Chondrocyte (in vitro differentiated cells): ENCODE results near the gene HEATR3. TPM values are rescaled to one million over a fixed set of nuclear protein-coding genes. Genes with fewer than 3 reads are reported as not detected.

Experiments
- DNase-seq: peaks from one replicate; pipeline ENCODE4 v3.0.0; 2021; ENCODE audit warnings: mixed read lengths, low spot score
- H3K27ac Mint-ChIP-seq: one replicate; pipeline ENCODE4 v1.8.0; 2021; ENCODE audit warnings: mild to moderate bottlenecking, moderate library complexity, mixed read lengths; ENCODE audit not compliant: unreplicated experiment
- H3K27me3 Mint-ChIP-seq: 2 replicates; pipeline ENCODE4 v1.8.0; 2021; ENCODE audit warnings: low read depth, mixed read lengths
- H3K36me3 Mint-ChIP-seq: 2 replicates; pipeline ENCODE4 v1.8.0; 2021; ENCODE audit warnings: low read depth, mixed read lengths
- H3K4me1 Mint-ChIP-seq: 2 replicates; pipeline ENCODE4 v1.8.0; 2021; ENCODE audit warnings: low read depth, mild to moderate bottlenecking, mixed read lengths
- H3K4me3 Mint-ChIP-seq: one replicate; pipeline ENCODE4 v1.8.0; 2021; ENCODE audit warnings: mild to moderate bottlenecking, moderate library complexity, mixed read lengths; ENCODE audit not compliant: unreplicated experiment
- H3K9me3 Mint-ChIP-seq: 2 replicates; pipeline ENCODE4 v1.8.0; 2021; ENCODE audit warnings: low read depth, mixed read lengths
- CTCF ChIP-seq: fragments of 200-600 bp; sonication (generic); IDR thresholded peaks from 2 replicates; pipeline ENCODE4 v1.5.0; 2021; ENCODE audit warnings: antibody characterized with exemption, mild to moderate bottlenecking, moderate library complexity
- total RNA-seq: library from RNA; stranded (reverse); gene quantifications from 3 replicates; pipeline ENCODE4 v1.2.1, GENCODE V29; 2021

The HEATR3 gene
- total RNA-seq, 1 donor from 2014 or later, result 17.3 TPM

- peaks cover 4% of the 10 kb centered on the region for H3K27me3 Mint-ChIP-seq
- H3K4me1 Mint-ChIP-seq, result no peaks in the 10 kb centered on the region
- H3K27ac Mint-ChIP-seq, result no peak overlapping the region
- no peak for DNase-seq
- peaks cover 3% of the 10 kb centered on the region for H3K36me3 Mint-ChIP-seq
- H3K4me3 Mint-ChIP-seq, result no peak overlapping the region
- peaks cover 4% of the 10 kb centered on the region for H3K9me3 Mint-ChIP-seq
- TF ChIP-seq CTCF, result no peak
Measured at GRCh38 chr16:50120711-50121110, 54.9 kb downstream of the HEATR3 start.

DNA sequence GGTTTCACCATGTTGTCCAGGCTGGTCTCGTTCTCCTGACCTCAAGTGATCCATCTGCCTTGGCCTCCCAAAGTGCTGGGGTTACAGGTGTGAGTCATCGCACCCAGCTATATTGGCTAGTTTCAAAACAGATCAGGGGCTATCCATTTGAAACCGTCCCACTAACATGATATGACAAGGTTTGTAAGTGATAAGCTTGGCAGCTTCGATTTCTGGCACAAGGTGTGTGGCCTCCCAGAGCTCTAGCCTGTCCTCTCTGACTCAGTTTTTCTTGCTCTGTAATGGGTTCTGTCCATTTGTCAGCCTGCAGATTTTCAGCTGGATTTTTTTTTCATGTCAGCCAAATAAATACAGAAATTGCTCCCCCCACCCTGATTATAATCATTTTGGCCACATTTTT lies 55.5 kb downstream of the HEATR3 start:
- H3K27me3 Mint-ChIP-seq, result peaks cover 4% of the 10 kb centered on the region
- H3K36me3 Mint-ChIP-seq, result peaks cover 3% of the 10 kb centered on the region
- no peak for DNase-seq
- no peak for TF ChIP-seq CTCF
- H3K9me3 Mint-ChIP-seq, result peaks cover 4% of the 10 kb centered on the region
- no peak overlapping the region for H3K27ac Mint-ChIP-seq
- H3K4me3 Mint-ChIP-seq, result no peak overlapping the region
- H3K4me1 Mint-ChIP-seq, result no peaks in the 10 kb centered on the region

GRCh38 chr16:50121721-50122445 lies 56.1 kb downstream of the HEATR3 start:
- Mint-ChIP-seq H3K27me3 (peaks cover 4% of the 10 kb centered on the region), H3K4me1 (no peaks in the 10 kb centered on the region), H3K4me3 (no peak overlapping the region), H3K9me3 (peaks cover 4% of the 10 kb centered on the region), H3K36me3 (peaks cover 3% of the 10 kb centered on the region), H3K27ac (no peak overlapping the region)
- DNase-seq, result no peak
- TF ChIP-seq CTCF, result no peak

DNA sequence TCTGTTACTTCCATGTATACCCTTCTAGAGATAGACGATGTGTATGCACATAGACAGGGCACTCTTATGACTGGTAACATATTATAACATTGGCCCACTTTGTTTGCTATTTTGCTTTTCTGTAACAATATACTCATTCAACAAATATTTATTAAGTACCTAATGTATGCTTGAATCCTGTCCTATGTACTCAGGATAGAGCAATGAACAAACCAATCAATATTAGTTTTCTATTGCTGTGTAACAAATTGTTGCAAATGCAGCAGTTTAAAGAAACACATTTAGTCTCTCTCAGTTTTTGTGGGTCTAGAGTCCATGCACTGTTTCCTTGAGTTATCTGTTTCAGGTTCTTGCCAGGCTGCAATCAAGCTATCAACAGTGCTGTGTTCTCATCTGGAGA lies 57.6 kb downstream of the HEATR3 start:
- Mint-ChIP-seq H3K4me1 (no peaks in the 10 kb centered on the region), H3K27me3 (peaks cover 4% of the 10 kb centered on the region), H3K9me3 (peaks cover 4% of the 10 kb centered on the region), H3K4me3 (no peak overlapping the region), H3K27ac (no peak overlapping the region), H3K36me3 (peaks cover 3% of the 10 kb centered on the region)
- TF ChIP-seq CTCF, result no peak
- no peak for DNase-seq

GRCh38 chr16:50124769-50125168 lies 59.0 kb downstream of the HEATR3 start:
- no peak for DNase-seq
- no peaks in the 10 kb centered on the region for H3K4me1 Mint-ChIP-seq
- peaks cover 4% of the 10 kb centered on the region for H3K9me3 Mint-ChIP-seq
- peaks cover 4% of the 10 kb centered on the region for H3K27me3 Mint-ChIP-seq
- no peak overlapping the region for H3K4me3 Mint-ChIP-seq
- no peak overlapping the region for H3K27ac Mint-ChIP-seq
- TF ChIP-seq CTCF, result no peak
- peaks cover 3% of the 10 kb centered on the region for H3K36me3 Mint-ChIP-seq
